ENCODE results near the gene PARP3.
A peak's percentile ranks its signal among the peaks of the same experiment; 100 is the strongest.
"Not testable (repeated sequence)": the region's sequence is repeated elsewhere in the genome, so short reads cannot be mapped to it uniquely, and the experiment has no call there.

The PARP3 gene

DNA sequence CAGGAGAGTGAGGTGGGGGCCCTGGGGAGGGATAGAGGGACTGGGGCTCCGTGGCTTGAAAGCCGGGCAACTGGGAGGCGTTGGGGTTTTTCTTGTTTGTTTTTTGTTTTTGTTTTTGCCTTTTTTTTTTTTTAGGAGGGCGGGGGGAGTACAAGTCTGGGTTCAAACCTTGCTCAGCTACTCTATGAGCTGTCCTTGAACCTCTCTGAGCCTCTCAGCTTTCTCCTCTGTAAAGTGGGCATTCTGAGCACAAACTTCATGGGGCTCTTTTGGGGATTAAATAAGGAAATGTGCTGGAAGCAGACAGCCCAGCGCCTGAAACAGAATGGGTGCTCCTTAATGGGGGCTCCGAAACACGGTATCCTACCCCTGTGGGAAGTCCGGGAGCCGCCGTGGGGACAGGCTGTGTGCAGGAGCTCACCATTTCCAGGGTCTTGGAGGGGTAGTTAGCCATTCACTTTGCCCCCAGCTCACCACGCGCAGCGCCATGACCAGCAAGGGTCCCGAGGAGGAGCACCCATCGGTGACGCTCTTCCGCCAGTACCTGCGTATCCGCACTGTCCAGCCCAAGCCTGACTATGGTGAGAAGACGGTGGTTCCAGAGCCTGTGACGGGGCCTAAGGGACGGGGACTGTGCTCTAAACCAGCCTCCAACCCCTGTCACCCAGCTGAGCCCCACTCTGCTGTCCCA, 41.6 kb downstream of the PARP3 start:
- no peak for DNase-seq (ENCODE audit: low read depth in 4 of 4, low spot score in 1 of 4)

- DNase-seq (ENCODE audit: low read depth in 4 of 4, low spot score in 1 of 4), result no peak
These were observed 42.1 kb downstream of the PARP3 start for GRCh38 chr3:51984269-51984647.

- DNase-seq (ENCODE audit: low read depth in 4 of 4, low spot score in 1 of 4), result no peak
These were observed 42.9 kb downstream of the PARP3 start for GRCh38 chr3:51985063-51985462.

- no peak for DNase-seq (ENCODE audit: low read depth in 4 of 4, low spot score in 1 of 4)
These were observed 44.1 kb downstream of the PARP3 start for GRCh38 chr3:51986010-51986947.

DNA sequence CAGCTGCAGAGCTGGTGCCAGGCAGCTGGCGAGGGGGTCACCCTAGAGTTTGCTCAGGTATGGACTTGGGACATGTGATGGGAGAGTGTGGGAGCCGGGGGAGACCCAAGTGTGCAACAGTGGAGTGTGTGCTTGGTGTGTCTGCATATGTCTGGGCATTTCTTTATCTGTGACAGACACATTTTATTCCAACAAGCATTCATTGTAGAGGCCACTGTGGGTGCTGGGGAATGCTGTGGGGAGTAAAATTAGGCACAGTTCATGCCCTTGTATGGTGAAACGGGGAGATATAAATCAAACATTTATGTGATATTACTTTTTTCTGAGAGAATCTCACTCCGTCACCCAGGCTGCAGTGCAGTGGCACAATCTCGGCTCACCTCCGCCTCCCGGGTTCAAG, 45.4 kb downstream of the PARP3 start:
- no peak for DNase-seq (ENCODE audit: low read depth in 4 of 4, low spot score in 1 of 4)

GRCh38 chr3:51988286-51989146, 46.4 kb downstream of the PARP3 start:
- no peak for DNase-seq (ENCODE audit: low read depth in 4 of 4, low spot score in 1 of 4)

DNA sequence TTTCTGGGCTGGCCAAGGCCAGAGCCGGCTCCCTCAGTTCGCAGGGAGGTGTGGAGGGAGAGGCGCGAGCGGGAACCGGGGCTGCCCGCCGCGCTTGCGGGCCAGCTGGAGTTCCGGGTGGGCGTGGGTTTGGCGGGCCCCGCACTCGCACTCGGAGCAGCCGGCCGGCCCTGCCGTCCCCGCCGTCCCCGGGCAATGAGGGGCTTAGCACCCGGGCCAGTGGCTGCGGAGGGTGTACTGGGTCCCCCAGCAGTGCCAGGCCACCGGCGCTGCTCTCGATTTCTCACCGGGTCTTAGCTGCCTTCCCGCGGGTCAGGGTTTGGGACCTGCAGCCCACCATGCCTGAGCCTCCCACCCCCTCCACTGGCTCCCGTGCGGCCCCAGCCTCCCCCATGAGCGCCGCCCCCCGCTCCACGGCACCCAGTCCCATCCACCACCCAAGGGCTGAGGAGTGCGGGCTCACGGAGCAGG, 48.4 kb downstream of the PARP3 start:
- not testable (repeated sequence) for DNase-seq (ENCODE audit: low read depth in 4 of 4, low spot score in 1 of 4)

- no peak for DNase-seq (ENCODE audit: low read depth in 4 of 4, low spot score in 1 of 4)
These were observed 50.0 kb downstream of the PARP3 start for GRCh38 chr3:51992017-51992682.

DNA sequence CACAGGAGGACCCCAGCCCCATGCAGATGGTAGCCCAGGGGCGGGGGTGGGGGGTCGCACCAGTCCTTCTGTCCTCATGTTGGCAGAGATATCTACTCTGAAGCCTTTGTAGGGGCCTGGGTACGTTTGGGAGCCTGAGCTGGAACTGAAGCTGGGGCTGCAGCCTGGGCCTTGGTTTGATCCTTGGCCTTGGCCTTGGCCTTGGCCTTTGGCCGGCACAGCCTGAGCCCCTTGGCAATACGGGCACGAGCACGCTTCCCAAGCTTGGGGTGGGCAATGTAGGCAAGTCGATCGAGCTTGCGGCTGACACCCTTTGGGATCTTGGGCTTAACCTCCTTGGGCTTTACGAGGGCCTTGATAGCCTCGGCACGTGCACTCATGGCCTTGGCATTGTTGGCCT, 51.5 kb downstream of the PARP3 start:
- DNase-seq (ENCODE audit: low read depth in 4 of 4, low spot score in 1 of 4), result not testable (repeated sequence)

- no peak for DNase-seq (ENCODE audit: low read depth in 4 of 4, low spot score in 1 of 4)
These were observed 52.4 kb downstream of the PARP3 start for GRCh38 chr3:51994530-51994929.

DNA sequence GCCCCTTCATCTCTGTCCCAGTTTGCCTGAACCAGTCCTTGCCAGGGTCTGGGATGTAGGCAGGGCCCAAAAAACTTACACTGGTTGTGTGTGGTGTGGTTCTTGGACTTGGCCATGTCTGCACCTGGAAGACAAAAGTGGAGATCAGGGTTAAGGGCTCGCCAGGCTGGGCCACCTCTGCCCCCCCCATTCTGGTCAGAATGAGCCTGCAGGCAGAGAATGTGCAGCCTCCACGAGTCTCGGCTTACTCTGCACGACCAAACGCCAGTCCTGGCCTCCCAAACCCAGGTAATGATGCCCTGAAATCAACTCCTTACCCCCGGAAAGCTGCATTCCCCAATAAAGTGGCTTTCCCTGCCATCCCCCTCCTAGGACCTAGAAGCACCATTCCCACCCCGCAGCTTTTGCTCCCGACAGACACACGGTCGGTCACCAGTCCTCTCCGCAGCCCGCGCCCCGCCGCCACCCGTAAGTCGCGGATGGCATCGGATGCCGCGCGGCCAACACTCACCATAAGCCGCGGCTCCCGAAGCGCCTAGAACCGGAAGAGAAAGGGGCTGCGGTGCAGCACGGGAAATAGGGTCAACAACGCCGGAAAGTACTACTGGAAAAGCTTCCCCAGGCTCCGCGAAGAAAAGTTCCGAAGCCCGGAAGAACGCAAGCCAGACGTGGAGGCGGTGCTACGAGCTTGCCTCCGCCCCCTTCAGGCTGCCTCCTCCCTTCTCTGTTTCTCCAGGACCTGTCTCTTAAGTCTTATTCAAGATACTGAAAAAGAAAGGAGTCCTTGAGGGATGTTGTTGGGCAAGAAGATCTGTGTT, 53.4 kb downstream of the PARP3 start, which contains the start of gene RPL29:
Gene RPL29, minus strand, starts transcription at position 550 of the 818 bp plus-strand sequence. Its CDS starts 434 bp downstream, at position 116.
- DNase-seq (ENCODE audit: low read depth in 4 of 4, low spot score in 1 of 4), result peak; percentile 70 to 83 (median 82)

DNA sequence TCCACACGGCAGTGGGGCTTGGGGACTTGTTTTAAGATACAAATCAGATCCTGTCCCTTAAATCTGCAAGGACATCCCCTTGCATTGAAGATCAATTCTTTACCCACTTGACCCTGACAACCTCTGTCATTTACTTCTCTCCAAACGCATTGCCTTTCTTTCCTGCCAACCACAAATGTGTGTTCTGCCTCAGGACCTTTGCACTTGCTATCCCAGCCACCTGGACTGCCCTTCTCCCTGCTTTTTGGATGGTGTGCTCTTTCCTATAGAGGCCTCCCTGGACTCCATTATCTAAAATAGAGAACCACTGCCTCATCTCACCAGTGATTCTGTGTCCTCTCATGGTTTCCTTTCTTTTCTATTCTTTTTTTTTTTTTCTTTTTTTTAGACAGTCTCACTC, 55.0 kb downstream of the PARP3 start:
- no peak for DNase-seq (ENCODE audit: low read depth in 4 of 4, low spot score in 1 of 4)

DNA sequence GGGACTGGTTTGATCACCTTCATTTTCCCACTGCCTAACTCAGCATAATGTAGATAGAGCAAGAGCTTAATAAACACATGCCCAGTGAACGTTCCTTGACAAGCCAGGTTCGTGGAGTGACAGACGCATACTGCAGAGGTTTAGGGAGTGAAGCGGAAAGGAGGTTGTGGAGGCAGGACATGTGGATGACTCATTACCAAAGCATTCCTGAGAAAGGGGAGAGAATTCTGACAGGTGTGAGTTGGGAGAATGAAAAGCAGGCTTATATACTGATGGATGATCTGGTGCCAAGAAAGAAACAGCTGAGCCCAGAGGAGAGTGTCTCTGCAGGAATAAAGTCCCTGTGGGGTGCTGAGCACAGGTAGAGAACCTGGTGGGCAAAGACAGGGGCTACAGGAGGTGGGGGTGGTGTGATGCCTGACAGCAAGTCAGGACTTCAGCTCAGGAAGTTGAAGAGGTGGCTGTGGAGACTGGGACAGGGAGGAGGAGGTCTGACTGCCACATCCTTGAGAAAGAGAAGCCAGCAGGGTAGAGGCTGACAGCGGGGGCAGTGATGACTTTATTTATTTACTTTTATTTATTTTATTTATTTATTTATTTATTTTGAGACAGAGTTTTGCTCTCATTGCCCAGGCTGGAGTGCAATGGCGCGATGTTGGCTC, 55.9 kb downstream of the PARP3 start:
- no peak for DNase-seq (ENCODE audit: low read depth in 4 of 4, low spot score in 1 of 4)

All from stimulated activated CD4-positive, alpha-beta T cell treated with anti-CD3 and anti-CD28 coated beads, Interleukin-1b, Interleukin-23, amount 100 ng/mL, for 24 hours (primary cell).